ENCODE measurements around the gene FTSJ3. TPM values are rescaled to one million over a fixed set of nuclear protein-coding genes. Genes with fewer than 3 reads are reported as not detected.

Gene FTSJ3
- total and polyA plus RNA-seq, 8 donors, result 32.1 to 88.5 (median 60.7) TPM

GRCh38 chr17:63780507-63780906 is 47.0 kb downstream of the FTSJ3 start:
- no peak overlapping the region for H3K27ac ChIP-seq

GRCh38 chr17:63775420-63775819 is 52.0 kb downstream of the FTSJ3 start:
- intact Hi-C loops (cut with DNase I), result no loop called here
- ATAC-seq (no peak), DNase-seq (no peak)
- H3K27ac ChIP-seq, result no peak overlapping the region
- peaks cover 0 to 23% of the 10 kb centered on the region in 2 donors for H3K36me3 ChIP-seq
- H3K27me3 ChIP-seq, result no peaks in the 10 kb centered on the region
- H3K4me3 ChIP-seq, result peak overlapping the region; percentile 67 to 96
- H3K4me1 ChIP-seq, result peaks cover 12 to 66% of the 10 kb centered on the region in 2 donors
- H3K9me3 ChIP-seq, result no peaks in the 10 kb centered on the region
- TF ChIP-seq CTCF (IDR thresholded peaks at IDR 0.05), result no peak

More at GRCh38 chr17:63780507-63780906, 47.0 kb downstream of the FTSJ3 start:
- Histone ChIP-seq H3K4me1 (peaks cover 7 to 52% of the 10 kb centered on the region in 2 donors), H3K36me3 (peaks cover 0 to 38% of the 10 kb centered on the region in 2 donors), H3K4me3 (no peak overlapping the region), H3K27me3 (no peaks in the 10 kb centered on the region), H3K9me3 (no peaks in the 10 kb centered on the region)
- TF ChIP-seq CTCF (IDR thresholded peaks at IDR 0.05), result no peak
- intact Hi-C loops (cut with DNase I), result no loop called here
- DNase-seq, result no peak
- ATAC-seq, result peak; percentile 87

GRCh38 chr17:63774969-63775265 is 52.5 kb downstream of the FTSJ3 start:
- TF ChIP-seq CTCF (IDR thresholded peaks at IDR 0.05), result no peak
- Histone ChIP-seq H3K27ac (peak overlapping the region; percentile 95 to 97), H3K27me3 (no peaks in the 10 kb centered on the region), H3K9me3 (no peaks in the 10 kb centered on the region), H3K4me1 (peaks cover 16 to 66% of the 10 kb centered on the region in 2 donors), H3K4me3 (peak overlapping the region; percentile 67 to 96), H3K36me3 (peaks cover 0 to 23% of the 10 kb centered on the region in 2 donors)
- intact Hi-C loops (cut with DNase I), result no loop called here
- no peak for DNase-seq
- no peak for ATAC-seq

- Histone ChIP-seq H3K9me3 (no peaks in the 10 kb centered on the region), H3K27me3 (no peaks in the 10 kb centered on the region), H3K4me3 (peak within 1 kb of the TSS; percentile 67 to 96), H3K36me3 (peaks cover 0 to 22% of the 10 kb centered on the region in 2 donors), H3K4me1 (peaks cover 19 to 69% of the 10 kb centered on the region in 2 donors), H3K27ac (peak within 1 kb of the TSS; percentile 95 to 97)
- peak; percentile 10 for ATAC-seq
- peak in 3 of 4 donors; percentile 60 to 93 (median 63) for DNase-seq
- intact Hi-C loops (cut with DNase I), result no loop called here
- no peak for TF ChIP-seq CTCF (IDR thresholded peaks at IDR 0.05)
Measured at GRCh38 chr17:63774141-63774968, 53.1 kb downstream of the FTSJ3 start, which contains the start of gene DDX42. Gene DDX42 (plus strand): TSS chr17:63774170. CDS start chr17:63787050, 12,880 bp downstream.

All from left lung (tissue), 10 donors.